ENCODE measurements around the gene ZC3H10. TPM values are rescaled to one million over a fixed set of nuclear protein-coding genes. Genes with fewer than 3 reads are reported as not detected.

ZC3H10 gene
- total and polyA plus RNA-seq, 2 of the 13 experiments (the other 11 are each of a cell fraction or from before 2014, with no cell fraction given), result 0.70 to 2.3 TPM

GRCh38 chr12:56081393-56082347, 36.4 kb upstream of the ZC3H10 start (continued):
- TF ChIP-seq ZNF552 (CRISPR knock-in tag; IDR thresholded peaks at IDR 0.05; ENCODE audit: borderline replicate concordance), result peak; percentile 94; the same call in 1 of the 2 replicates
- TF ChIP-seq ZNF326 (CRISPR knock-in tag; IDR thresholded peaks at IDR 0.05; ENCODE audit: borderline replicate concordance), result no peak
- no peak for TF ChIP-seq FIP1L1 (IDR thresholded peaks at IDR 0.05; ENCODE audit: borderline replicate concordance, insufficient read depth, low read depth, low read length)
- TF ChIP-seq E2F2 (CRISPR knock-in tag; IDR thresholded peaks at IDR 0.05; ENCODE audit: borderline replicate concordance), result no peak
- TF ChIP-seq IRF1 (CRISPR knock-in tag; IDR thresholded peaks at IDR 0.05; ENCODE audit: low read depth), result 0 out of 2 replicates have a peak, but pooled peaks have one; percentile 24
- TF ChIP-seq TCF7L2 (IDR thresholded peaks at IDR 0.05; ENCODE audit: low read depth, low read length), result no peak
- TF ChIP-seq ZNF746 (CRISPR knock-in tag; IDR thresholded peaks at IDR 0.05), result peak; percentile 98
- TF ChIP-seq ZBTB4 (CRISPR knock-in tag; IDR thresholded peaks at IDR 0.05; ENCODE audit: borderline replicate concordance), result peak; percentile 80; the same call in 1 of the 2 replicates
- TF ChIP-seq ZNF879 (CRISPR knock-in tag; IDR thresholded peaks at IDR 0.05), result 0 out of 2 replicates have a peak, but pooled peaks have one; percentile 37
- peak; percentile 68; the same call in 1 of the 2 replicates for TF ChIP-seq ZNF143 (CRISPR knock-in tag; IDR thresholded peaks at IDR 0.05)
- TF ChIP-seq MIER3 (CRISPR knock-in tag; IDR thresholded peaks at IDR 0.05; ENCODE audit: borderline replicate concordance), result peak; percentile 99
- no peak for TF ChIP-seq ZNF282 (IDR thresholded peaks at IDR 0.05; ENCODE audit: partially characterized antibody)
- 0 out of 2 replicates have a peak, but pooled peaks have one; percentile 27 for TF ChIP-seq RNF219 (CRISPR knock-in tag; IDR thresholded peaks at IDR 0.05)
- TF ChIP-seq NR3C1 (CRISPR knock-in tag; IDR thresholded peaks at IDR 0.05), result no peak
- TF ChIP-seq GATA4 (IDR thresholded peaks at IDR 0.05; ENCODE audit: borderline replicate concordance, low read depth), result peak; percentile 86; the same call in 1 of the 2 replicates
- peak; percentile 83 for TF ChIP-seq JUN (CRISPR knock-in tag; IDR thresholded peaks at IDR 0.05)
- TF ChIP-seq ZBTB14 (CRISPR knock-in tag; IDR thresholded peaks at IDR 0.05), result no peak
- TF ChIP-seq GTF2F1 (IDR thresholded peaks at IDR 0.05; ENCODE audit: low read length), result no peak
- TF ChIP-seq EEA1 (CRISPR knock-in tag; IDR thresholded peaks at IDR 0.05; ENCODE audit: borderline replicate concordance), result 0 out of 2 replicates have a peak, but pooled peaks have one; percentile 55

Data from HepG2 (cell line).